HepG2 (cell line): ENCODE measurements around the gene SDC4. TPM values are rescaled to one million over a fixed set of nuclear protein-coding genes. Genes with fewer than 3 reads are reported as not detected.

Experiments
- ATAC-seq: fragments of 200-7000 bp; cut with Tn5 transposase; 3 replicates; pipeline ENCODE4 v1.9.1; 2020; ENCODE audit warnings: mild to moderate bottlenecking, moderate library complexity
- BruUV-seq: library from RNA; stranded (reverse); fragments of 400-500 nt; replicated peaks from 2 replicates; lab custom pipeline; 2021; lab: Mats Ljungman, UMichigan
- CTCF ChIA-PET: fragments of 300-600 bp; formaldehyde crosslinking; extraction: SDS; loops from one replicate; lab custom pipeline; 2021; ENCODE audit warnings: low total read pairs, inconsistent platforms, low intra/inter-chr PET ratio; lab: Yijun Ruan, JAX
- POLR2A ChIA-PET: fragments of 350-600 bp; sonication (Branson Sonifier 250); formaldehyde crosslinking; loops from one replicate; lab custom pipeline; 2020; ENCODE audit warnings: antibody characterized with exemption, inconsistent platforms; lab: Yijun Ruan, JAX
- DNase-seq: peaks from one replicate; pipeline ENCODE4 v3.0.0-alpha.2; 2015; ENCODE audit warnings: low spot score
- FAIRE-seq: peaks from 3 replicates; lab custom pipeline; 2011; peaks lifted over from hg19 to GRCh38; lab: Jason Lieb, UNC
- H2AFZ ChIP-seq: one replicate; pipeline ENCODE4 v1.6.1; 2011; ENCODE audit warnings: low read length, inconsistent platforms
- H3K27ac ChIP-seq: fragments of 300-600 bp; 3 replicates; pipeline ENCODE4 v1.8.0; 2011; ENCODE audit warnings: mixed run types, mild to moderate bottlenecking, mixed read lengths, low read length, inconsistent platforms; ENCODE audit not compliant: insufficient read depth; ENCODE audit errors: extremely low read length
- H3K27me3 ChIP-seq, 2 experiments: fragments of 200-600 bp in 1 of 2; 2 replicates in 1 of 2; 3 replicates in 1 of 2; pipeline versions ENCODE4 v1.6.0 to v1.8.0; 2011; ENCODE audit warnings: low read length in 2 of 2, mild to moderate bottlenecking in 2 of 2, moderate library complexity in 2 of 2, inconsistent platforms in 1 of 2; ENCODE audit not compliant: insufficient read depth in 2 of 2, control insufficient read depth in 1 of 2
- H3K36me3 ChIP-seq, 2 experiments: fragments of 200-600 bp in 1 of 2; replicated peaks in 1 of 2; 2 replicates in 1 of 2; 3 replicates in 1 of 2; pipeline versions ENCODE4 v1.5.1 to v1.8.0; 2011; ENCODE audit warnings: low read length in 2 of 2, inconsistent platforms in 1 of 2; ENCODE audit not compliant: insufficient read depth in 2 of 2, control insufficient read depth in 1 of 2
- H3K4me1 ChIP-seq: 2 replicates; pipeline ENCODE4 v1.5.1; 2012; ENCODE audit warnings: low read length, inconsistent platforms; ENCODE audit not compliant: insufficient read depth
- H3K4me2 ChIP-seq: 2 replicates; pipeline ENCODE4 v1.6.0; 2011; ENCODE audit warnings: low read depth, low read length, inconsistent platforms
- H3K4me3 ChIP-seq, 3 experiments: fragments of 200-600 bp in 1 of 3; sonication (generic), shearing (Covaris generic) in 1 of 3; replicated peaks in 1 of 3; 2 replicates each; pipeline ENCODE4 v1.5.1; 2011 to 2016; ENCODE audit warnings: low read length in 3 of 3, inconsistent platforms in 2 of 3, low read depth in 2 of 3, mild to moderate bottlenecking in 2 of 3, control low read depth in 1 of 3, mixed read lengths in 1 of 3; ENCODE audit not compliant: insufficient read depth in 1 of 3
- H3K79me2 ChIP-seq: one replicate; pipeline ENCODE4 v1.6.1; 2011; ENCODE audit warnings: low read length, inconsistent platforms; ENCODE audit not compliant: insufficient read depth
- H3K9ac ChIP-seq: 2 replicates; pipeline ENCODE4 v1.6.0; 2011; ENCODE audit warnings: mild to moderate bottlenecking, low read depth, low read length, inconsistent platforms; ENCODE audit not compliant: insufficient read depth
- H3K9me3 ChIP-seq: 2 replicates; pipeline ENCODE4 v1.5.1; 2012; ENCODE audit warnings: mild to moderate bottlenecking, low read length
- H4K20me1 ChIP-seq: 2 replicates; pipeline ENCODE4 v1.6.0; 2011; ENCODE audit warnings: inconsistent platforms, mild to moderate bottlenecking, low read length, moderate library complexity; ENCODE audit not compliant: insufficient read depth
- FIP1L1 ChIP-seq: fragments of 200-400 bp; formaldehyde crosslinking; IDR thresholded peaks from 2 replicates; pipeline ENCODE4 v1.6.1; 2018; ENCODE audit warnings: low read depth, mild to moderate bottlenecking, low read length, moderate library complexity, borderline replicate concordance; ENCODE audit not compliant: insufficient read depth
- FOSL2 ChIP-seq: sonication (generic); formaldehyde crosslinking; IDR thresholded peaks from 2 replicates; pipeline ENCODE4 v1.4.0; 2020; ENCODE audit warnings: missing genetic modification reagents
- HNF4A ChIP-seq: sonication (generic); formaldehyde crosslinking; IDR thresholded peaks from 2 replicates; pipeline ENCODE4 v1.4.0; 2020; ENCODE audit warnings: missing genetic modification reagents
- MAF1 ChIP-seq: sonication (generic); formaldehyde crosslinking; IDR thresholded peaks from 2 replicates; pipeline ENCODE4 v1.5.0; 2020; ENCODE audit warnings: missing genetic modification reagents, borderline replicate concordance
- NFKB2 ChIP-seq: sonication (generic); formaldehyde crosslinking; IDR thresholded peaks from 2 replicates; pipeline ENCODE4 v1.4.0; 2020; ENCODE audit warnings: missing genetic modification reagents, borderline replicate concordance
- NR2F2 ChIP-seq: IDR thresholded peaks from 2 replicates; pipeline ENCODE4 v1.6.1; 2012; ENCODE audit warnings: low read depth, inconsistent platforms, borderline replicate concordance
- PAX8 ChIP-seq: sonication (generic); formaldehyde crosslinking; IDR thresholded peaks from 2 replicates; pipeline ENCODE4 v1.8.0; 2022; ENCODE audit warnings: mild to moderate bottlenecking, missing genetic modification reagents, borderline replicate concordance
- RARG ChIP-seq: sonication (generic); formaldehyde crosslinking; IDR thresholded peaks from 2 replicates; pipeline ENCODE4 v1.4.0; 2020; ENCODE audit warnings: low read depth, mild to moderate bottlenecking, missing genetic modification reagents
- SAP130 ChIP-seq: IDR thresholded peaks from 2 replicates; pipeline ENCODE4 v1.6.1; 2016; ENCODE audit warnings: low read depth
- SRF ChIP-seq: IDR thresholded peaks from 2 replicates; pipeline ENCODE4 v1.6.1; 2011; ENCODE audit warnings: mild to moderate bottlenecking, low read depth, low read length, moderate library complexity
- ZBTB38 ChIP-seq: sonication (generic); formaldehyde crosslinking; IDR thresholded peaks from 2 replicates; pipeline ENCODE4 v1.5.1; 2020; ENCODE audit warnings: mild to moderate bottlenecking, missing genetic modification reagents
- ZNF205 ChIP-seq: IDR thresholded peaks from 2 replicates; pipeline ENCODE4 v1.6.1; 2018; ENCODE audit warnings: missing biosample characterization, missing genetic modification reagents
- ZNF225 ChIP-seq: sonication (generic); formaldehyde crosslinking; IDR thresholded peaks from 2 replicates; pipeline ENCODE4 v1.4.0; 2020; ENCODE audit warnings: mild to moderate bottlenecking, missing genetic modification reagents
- ZNF776 ChIP-seq: sonication (generic); formaldehyde crosslinking; IDR thresholded peaks from 2 replicates; pipeline ENCODE4 v1.4.0; 2020; ENCODE audit warnings: mild to moderate bottlenecking, missing genetic modification reagents
- ZNF792 ChIP-seq: IDR thresholded peaks from 2 replicates; pipeline ENCODE4 v1.6.1; 2016
- WGBS: methylation state at CpG from one replicate; pipeline ENCODE4 v1.1.6; 2017; ENCODE audit warnings: low lambda C conversion rate; 5-methylcytosine and 5-hydroxymethylcytosine counted together
- in situ Hi-C: cut with HindIII; loops from 2 replicates; pipeline ENCODE4 v1.10.0; 2017; ENCODE audit warnings: low pct_unique_long_range_greater_than_20kb; ENCODE audit not compliant: extremely low pct_ligation_motif_present
- intact Hi-C: fragments of 100-400 bp; cut with micrococcal nuclease; formaldehyde crosslinking; loops from one replicate; pipeline ENCODE4 v1.10.0; 2022; ENCODE audit not compliant: unreplicated experiment
- polyA plus RNA-seq, 8 experiments: library from polyadenylated mRNA; depleted of rRNA in 3 of 8; stranded (reverse) in 7 of 8; unstranded in 1 of 8; fragments of >200 nt; fragmentation: Illumina TruSeq in 4 of 8; extraction: Trizol in 4 of 8; gene quantifications; 2 replicates each; pipeline versions ENCODE4 v1.2.1 to v1.2.3, GENCODE V29; 2011 to 2016; ENCODE audit warnings: low read depth in 4 of 8, missing spikeins in 1 of 8, mixed read lengths in 1 of 8; ENCODE audit not compliant: insufficient read depth in 1 of 8
- total RNA-seq, 5 experiments: library from RNA; depleted of rRNA; stranded (reverse); fragments of >200 nt; fragmentation: Illumina TruSeq; extraction: Trizol; gene quantifications; 2 replicates each; pipeline ENCODE4 v1.2.3, GENCODE V29; 2016; ENCODE audit warnings: low read depth in 1 of 5
- TF ChIP-seq, protein P1 (sequence below): sonication (generic); formaldehyde crosslinking; IDR thresholded peaks from 2 replicates; pipeline ENCODE4 v1.5.0; 2020; ENCODE audit warnings: mild to moderate bottlenecking, missing genetic modification reagents
- TF ChIP-seq, protein P2 (sequence below): sonication (generic); formaldehyde crosslinking; IDR thresholded peaks from 2 replicates; pipeline ENCODE4 v1.4.0; 2020; ENCODE audit warnings: missing genetic modification reagents
- TF ChIP-seq, protein P3 (sequence below): sonication (generic); formaldehyde crosslinking; IDR thresholded peaks from 2 replicates; pipeline ENCODE4 v1.8.1; 2023; ENCODE audit warnings: mild to moderate bottlenecking, missing genetic modification reagents

The SDC4 gene
- total and polyA plus RNA-seq, 2 of the 13 experiments (the other 11 are each of a cell fraction or from before 2014, with no cell fraction given), result 49.0 to 65.1 TPM

DNA sequence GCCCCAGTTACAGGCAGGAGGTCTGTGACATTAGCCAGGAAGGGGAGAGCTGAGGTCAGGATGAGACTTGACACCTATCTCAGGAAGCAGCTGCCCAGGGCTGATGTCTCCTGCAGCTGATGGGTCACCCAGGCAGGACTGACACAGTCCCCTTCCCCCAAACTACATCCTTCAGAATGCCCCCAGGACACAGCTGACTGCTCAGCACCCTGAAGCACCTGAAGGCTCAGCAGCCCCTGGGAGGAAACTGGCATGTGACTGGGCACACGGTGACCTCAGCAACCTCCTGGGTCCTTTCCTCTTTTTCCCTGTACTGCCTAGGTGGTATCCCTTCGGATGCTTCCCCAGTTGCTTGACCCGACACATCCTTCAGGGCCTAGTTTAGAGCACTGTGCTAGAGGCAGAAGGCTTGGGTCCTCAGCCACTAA is 1.9 kb downstream of the SDC4 start (continued):
- TF ChIP-seq ZNF225, result 0 out of 2 replicates have a peak, but pooled peaks have one; percentile 33
- TF ChIP-seq, protein P1, sequence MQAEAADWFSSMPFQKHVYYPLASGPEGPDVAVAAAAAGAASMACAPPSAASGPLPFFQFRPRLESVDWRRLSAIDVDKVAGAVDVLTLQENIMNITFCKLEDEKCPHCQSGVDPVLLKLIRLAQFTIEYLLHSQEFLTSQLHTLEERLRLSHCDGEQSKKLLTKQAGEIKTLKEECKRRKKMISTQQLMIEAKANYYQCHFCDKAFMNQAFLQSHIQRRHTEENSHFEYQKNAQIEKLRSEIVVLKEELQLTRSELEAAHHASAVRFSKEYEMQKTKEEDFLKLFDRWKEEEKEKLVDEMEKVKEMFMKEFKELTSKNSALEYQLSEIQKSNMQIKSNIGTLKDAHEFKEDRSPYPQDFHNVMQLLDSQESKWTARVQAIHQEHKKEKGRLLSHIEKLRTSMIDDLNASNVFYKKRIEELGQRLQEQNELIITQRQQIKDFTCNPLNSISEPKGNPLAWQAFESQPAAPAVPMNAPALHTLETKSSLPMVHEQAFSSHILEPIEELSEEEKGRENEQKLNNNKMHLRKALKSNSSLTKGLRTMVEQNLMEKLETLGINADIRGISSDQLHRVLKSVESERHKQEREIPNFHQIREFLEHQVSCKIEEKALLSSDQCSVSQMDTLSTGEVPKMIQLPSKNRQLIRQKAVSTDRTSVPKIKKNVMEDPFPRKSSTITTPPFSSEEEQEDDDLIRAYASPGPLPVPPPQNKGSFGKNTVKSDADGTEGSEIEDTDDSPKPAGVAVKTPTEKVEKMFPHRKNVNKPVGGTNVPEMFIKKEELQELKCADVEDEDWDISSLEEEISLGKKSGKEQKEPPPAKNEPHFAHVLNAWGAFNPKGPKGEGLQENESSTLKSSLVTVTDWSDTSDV, result no peak
- TF ChIP-seq FIP1L1, result no peak
- no peak for TF ChIP-seq PAX8 (CRISPR knock-in tag)
- no peak for TF ChIP-seq ZNF776 (CRISPR knock-in tag)
- TF ChIP-seq ZNF792 (CRISPR knock-in tag), result peak; percentile 100
- no peak for TF ChIP-seq MAF1
- TF ChIP-seq RARG (CRISPR knock-in tag), result no peak

DNA sequence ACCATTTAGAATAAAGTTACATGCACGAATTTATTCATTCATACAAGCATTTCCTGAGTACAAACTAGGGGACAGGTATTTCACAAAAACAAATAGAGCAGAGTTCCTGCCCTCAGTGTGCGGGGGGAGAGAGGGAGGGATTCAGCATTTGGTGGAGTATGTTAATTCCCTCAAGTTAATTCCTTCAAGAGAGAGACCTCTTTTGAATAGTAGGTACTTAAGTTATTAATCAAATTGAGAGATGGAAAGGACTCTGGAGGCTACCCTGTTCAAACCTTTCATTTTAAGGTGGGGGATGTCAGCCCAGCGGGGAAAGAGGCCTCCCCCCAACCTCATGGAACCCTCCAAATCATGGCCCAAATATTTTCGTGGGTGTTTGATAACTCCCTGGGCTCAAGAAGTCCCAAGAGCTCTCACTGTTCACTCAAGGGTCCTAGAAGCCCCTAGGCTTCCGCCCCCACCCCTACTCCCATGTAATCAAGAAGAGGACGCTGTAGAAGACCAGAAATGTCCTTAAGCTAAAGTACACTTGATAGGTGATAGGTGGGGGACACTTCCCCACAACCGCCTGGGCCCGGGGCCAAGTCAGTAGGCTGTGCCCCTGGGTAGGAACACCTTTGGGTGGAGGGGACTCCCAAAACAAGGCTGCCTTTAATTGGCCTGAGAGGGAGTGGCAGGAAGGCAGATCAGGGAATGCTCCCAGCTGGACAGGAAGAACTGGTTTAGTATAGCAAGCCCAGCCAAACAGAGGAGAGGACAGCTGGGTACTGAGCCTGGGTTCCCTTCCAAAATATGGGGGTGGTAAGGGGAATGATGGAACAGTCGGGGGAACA is 2.9 kb downstream of the SDC4 start:
- ChIA-PET POLR2A (interaction anchor here (0.6 to 29.5 kb wide), 8 partner anchors 2 to 1002 kb away, joined by 4 to 1422 read pairs (median 30); partner anchors contain the start of genes PIGT, SDC4 and SYS1), CTCF (no interaction called here)
- Histone ChIP-seq H3K4me2 (peak overlapping the region; percentile 99), H3K9me3 (no peaks in the 10 kb centered on the region), H3K27me3 (peaks cover 1 to 11% of the 10 kb centered on the region in 2 experiments; a peak in 2 of 5 replicates), H2AFZ (no peak overlapping the region), H3K79me2 (peaks cover 38% of the 10 kb centered on the region), H3K4me1 (peaks cover 91% of the 10 kb centered on the region), H3K4me3 (peak overlapping the region; percentile 30 to 87 (median 49)), H3K36me3 (no peaks in the 10 kb centered on the region), H3K27ac (peak overlapping the region; percentile 80), H4K20me1 (peaks cover 8% of the 10 kb centered on the region; the same call in 1 of the 2 replicates), H3K9ac (peak overlapping the region; percentile 76)
- DNase-seq (no peak), ATAC-seq (no peak), FAIRE-seq (peak; percentile 8)
- no TSS peak for BruUV-seq
- WGBS, result 37% methylated on average over 9 of the region's 9 CpGs
- intact Hi-C loops (loop anchor here (2.0 kb wide), 1 partner anchor 13 kb away; no protein-coding TSS in a partner anchor), in situ Hi-C loops (no loop called here)
- TF ChIP-seq HNF4A (CRISPR knock-in tag) (peak; percentile 46; the same call in 1 of the 2 replicates), ZNF205 (peak; percentile 62; the same call in 1 of the 2 replicates), FOSL2 (CRISPR knock-in tag) (no peak; the same call in 1 of the 2 replicates), SRF (no peak), NR2F2 (0 out of 2 replicates have a peak, but pooled peaks have one; percentile 20), NFKB2 (peak; percentile 53; the same call in 1 of the 2 replicates), SAP130 (CRISPR knock-in tag) (peak; percentile 79), ZBTB38 (CRISPR knock-in tag) (no peak)
- TF ChIP-seq, protein P2, sequence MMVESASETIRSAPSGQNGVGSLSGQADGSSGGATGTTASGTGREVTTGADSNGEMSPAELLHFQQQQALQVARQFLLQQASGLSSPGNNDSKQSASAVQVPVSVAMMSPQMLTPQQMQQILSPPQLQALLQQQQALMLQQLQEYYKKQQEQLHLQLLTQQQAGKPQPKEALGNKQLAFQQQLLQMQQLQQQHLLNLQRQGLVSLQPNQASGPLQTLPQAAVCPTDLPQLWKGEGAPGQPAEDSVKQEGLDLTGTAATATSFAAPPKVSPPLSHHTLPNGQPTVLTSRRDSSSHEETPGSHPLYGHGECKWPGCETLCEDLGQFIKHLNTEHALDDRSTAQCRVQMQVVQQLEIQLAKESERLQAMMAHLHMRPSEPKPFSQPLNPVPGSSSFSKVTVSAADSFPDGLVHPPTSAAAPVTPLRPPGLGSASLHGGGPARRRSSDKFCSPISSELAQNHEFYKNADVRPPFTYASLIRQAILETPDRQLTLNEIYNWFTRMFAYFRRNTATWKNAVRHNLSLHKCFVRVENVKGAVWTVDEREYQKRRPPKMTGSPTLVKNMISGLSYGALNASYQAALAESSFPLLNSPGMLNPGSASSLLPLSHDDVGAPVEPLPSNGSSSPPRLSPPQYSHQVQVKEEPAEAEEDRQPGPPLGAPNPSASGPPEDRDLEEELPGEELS, result peak; percentile 47
- TF ChIP-seq, protein P3, sequence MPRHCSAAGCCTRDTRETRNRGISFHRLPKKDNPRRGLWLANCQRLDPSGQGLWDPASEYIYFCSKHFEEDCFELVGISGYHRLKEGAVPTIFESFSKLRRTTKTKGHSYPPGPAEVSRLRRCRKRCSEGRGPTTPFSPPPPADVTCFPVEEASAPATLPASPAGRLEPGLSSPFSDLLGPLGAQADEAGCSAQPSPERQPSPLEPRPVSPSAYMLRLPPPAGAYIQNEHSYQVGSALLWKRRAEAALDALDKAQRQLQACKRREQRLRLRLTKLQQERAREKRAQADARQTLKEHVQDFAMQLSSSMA (CRISPR knock-in tag), result 0 out of 2 replicates have a peak, but pooled peaks have one; percentile 39
